GM12892 (cell line): ENCODE measurements around the gene CTNNA3.

Source experiments
- DNase-seq: peaks from one replicate; pipeline ENCODE4 v3.0.0; 2011; ENCODE audit not compliant: insufficient read length
- FAIRE-seq: peaks from 2 replicates; lab custom pipeline; 2011; peaks lifted over from hg19 to GRCh38; lab: Jason Lieb, UNC
- POLR2A ChIP-seq: IDR thresholded peaks from 2 replicates; pipeline ENCODE4 v1.6.1; 2011; ENCODE audit warnings: low read depth, low read length, control low read depth
- POLR2AphosphoS5 ChIP-seq: IDR thresholded peaks from 2 replicates; pipeline ENCODE4 v1.6.1; 2011; ENCODE audit warnings: low read depth, low read length, control low read depth
- TAF1 ChIP-seq: IDR thresholded peaks from 2 replicates; pipeline ENCODE4 v1.6.1; 2011; ENCODE audit warnings: low read depth, mild to moderate bottlenecking, control low read depth, low read length, borderline replicate concordance

Gene CTNNA3

DNA sequence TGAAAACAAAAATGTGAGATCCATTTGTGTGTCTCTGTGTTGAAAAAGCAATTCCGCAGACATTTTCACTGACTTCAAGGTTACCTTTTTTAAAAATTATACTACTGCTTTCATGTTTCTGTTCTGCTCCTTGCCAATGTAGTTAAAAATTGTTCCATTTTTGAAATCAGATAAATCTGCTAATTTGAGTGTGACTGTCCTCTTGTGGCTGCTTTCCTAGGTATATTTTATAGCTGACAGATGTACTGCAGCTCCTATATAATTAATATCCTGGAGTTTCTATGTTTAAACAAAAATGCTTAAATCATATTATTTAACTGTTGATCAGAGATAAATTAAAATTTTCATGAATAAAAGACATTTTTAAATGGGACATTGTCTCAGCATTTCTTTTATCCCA lies 947.8 kb downstream of the CTNNA3 start:
- FAIRE-seq: no peak
- TF ChIP-seq TAF1: no peak
- TF ChIP-seq POLR2A: no peak
- no peak for TF ChIP-seq POLR2AphosphoS5

DNA sequence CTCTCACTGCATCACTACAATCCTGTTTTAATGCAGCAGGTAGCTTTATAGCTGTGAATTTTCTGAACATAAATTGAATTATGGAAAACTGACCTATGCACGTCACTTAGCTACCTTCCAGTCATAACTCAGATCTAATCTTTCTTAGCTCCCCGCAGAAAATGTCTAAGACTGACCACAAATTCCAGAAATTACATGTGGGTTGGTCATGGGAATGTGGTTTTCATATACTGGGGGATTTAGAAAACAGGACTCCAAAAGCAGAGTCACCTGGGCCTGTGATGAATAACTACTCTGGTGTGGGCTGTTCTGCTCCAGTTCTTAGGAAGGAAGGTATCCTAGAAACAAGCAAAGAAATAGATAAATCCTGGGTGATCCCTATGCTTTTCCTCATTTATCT lies 948.5 kb downstream of the CTNNA3 start:
- DNase-seq: no peak
- FAIRE-seq: no peak
- TF ChIP-seq TAF1: no peak
- no peak for TF ChIP-seq POLR2AphosphoS5
- TF ChIP-seq POLR2A: no peak

More for the DNA sequence above, 947.8 kb downstream of the CTNNA3 start:
- no peak for DNase-seq

DNA sequence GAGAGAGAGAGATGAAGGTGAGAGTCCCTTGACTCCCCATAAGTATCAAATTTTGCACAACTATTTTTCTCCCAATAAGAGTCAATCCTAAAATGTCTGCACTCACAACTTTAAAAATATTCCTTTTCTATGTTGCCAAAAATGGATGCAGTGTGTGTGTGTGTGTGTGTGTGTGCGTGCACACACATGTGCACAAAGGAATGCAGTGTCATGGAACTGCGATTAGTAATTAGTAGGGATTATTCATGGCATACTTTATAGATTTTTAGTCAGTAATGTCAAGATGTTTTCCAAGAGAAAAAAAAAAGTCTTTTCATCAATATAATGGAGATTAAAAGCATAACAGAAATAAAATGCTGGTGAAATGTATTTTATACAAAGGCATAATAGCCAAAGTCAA lies 949.3 kb downstream of the CTNNA3 start:
- TF ChIP-seq POLR2AphosphoS5: no peak
- no peak for TF ChIP-seq POLR2A
- no peak for TF ChIP-seq TAF1
- no peak for FAIRE-seq
- DNase-seq: no peak

DNA sequence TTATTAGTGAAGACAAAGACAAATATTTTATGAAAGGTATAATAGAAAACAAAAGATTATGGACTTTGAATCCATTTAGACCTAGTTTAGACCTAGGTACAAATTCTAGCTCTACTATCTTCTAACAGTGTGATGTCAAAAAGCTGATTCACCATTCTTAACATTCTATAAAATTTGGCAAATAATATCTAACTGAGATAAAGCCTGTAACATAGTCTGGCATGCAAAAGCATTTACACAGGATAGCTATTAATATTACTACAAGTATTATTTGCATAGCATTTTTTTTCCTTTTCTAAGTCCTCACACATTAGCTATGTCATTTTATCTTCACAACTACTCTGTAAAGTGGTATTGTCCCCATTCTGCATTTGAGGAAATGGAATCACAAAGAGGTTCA lies 949.7 kb downstream of the CTNNA3 start:
- no peak for TF ChIP-seq POLR2AphosphoS5
- no peak for TF ChIP-seq TAF1
- TF ChIP-seq POLR2A: no peak
- FAIRE-seq: no peak
- DNase-seq: no peak

DNA sequence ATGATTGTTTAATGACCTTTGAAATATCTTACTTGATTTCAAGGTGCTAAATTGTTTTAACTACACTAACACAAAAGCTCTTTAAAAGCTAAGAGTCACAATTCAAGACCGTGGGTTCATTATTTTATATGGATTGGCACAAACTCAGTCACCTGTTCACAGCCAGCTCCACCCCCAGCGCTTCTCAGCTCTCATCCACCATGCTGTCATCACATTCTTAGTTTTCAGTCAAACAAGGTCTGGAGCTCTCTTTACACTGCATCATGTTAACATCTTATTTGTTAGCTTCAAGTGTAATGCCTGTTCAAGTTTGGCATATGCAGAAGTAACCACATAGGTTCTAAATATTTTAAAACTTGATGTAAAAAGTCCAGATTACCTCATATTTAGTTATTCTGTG lies 951.1 kb downstream of the CTNNA3 start:
- DNase-seq: no peak
- FAIRE-seq: no peak
- TF ChIP-seq TAF1: no peak
- no peak for TF ChIP-seq POLR2AphosphoS5
- no peak for TF ChIP-seq POLR2A

DNA sequence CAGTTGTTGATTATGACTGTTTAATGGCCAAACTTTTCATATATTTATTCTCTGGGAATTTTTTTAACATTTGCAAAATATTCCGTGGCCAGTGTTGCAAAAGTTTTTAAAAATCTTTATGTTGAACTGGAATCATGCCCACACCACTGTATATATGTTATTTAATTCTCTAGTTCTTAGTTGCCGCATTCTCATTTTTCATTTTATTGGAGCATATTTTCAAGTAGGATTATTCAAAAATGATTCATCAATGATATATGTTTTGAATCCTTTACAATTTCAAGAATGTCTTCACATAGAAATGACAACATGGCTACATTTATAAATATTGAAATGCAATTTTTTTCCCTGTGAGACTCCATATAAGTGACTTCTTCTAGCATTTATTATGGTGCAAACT lies 958.8 kb downstream of the CTNNA3 start:
- TF ChIP-seq POLR2A: no peak
- DNase-seq: no peak
- no peak for FAIRE-seq

DNA sequence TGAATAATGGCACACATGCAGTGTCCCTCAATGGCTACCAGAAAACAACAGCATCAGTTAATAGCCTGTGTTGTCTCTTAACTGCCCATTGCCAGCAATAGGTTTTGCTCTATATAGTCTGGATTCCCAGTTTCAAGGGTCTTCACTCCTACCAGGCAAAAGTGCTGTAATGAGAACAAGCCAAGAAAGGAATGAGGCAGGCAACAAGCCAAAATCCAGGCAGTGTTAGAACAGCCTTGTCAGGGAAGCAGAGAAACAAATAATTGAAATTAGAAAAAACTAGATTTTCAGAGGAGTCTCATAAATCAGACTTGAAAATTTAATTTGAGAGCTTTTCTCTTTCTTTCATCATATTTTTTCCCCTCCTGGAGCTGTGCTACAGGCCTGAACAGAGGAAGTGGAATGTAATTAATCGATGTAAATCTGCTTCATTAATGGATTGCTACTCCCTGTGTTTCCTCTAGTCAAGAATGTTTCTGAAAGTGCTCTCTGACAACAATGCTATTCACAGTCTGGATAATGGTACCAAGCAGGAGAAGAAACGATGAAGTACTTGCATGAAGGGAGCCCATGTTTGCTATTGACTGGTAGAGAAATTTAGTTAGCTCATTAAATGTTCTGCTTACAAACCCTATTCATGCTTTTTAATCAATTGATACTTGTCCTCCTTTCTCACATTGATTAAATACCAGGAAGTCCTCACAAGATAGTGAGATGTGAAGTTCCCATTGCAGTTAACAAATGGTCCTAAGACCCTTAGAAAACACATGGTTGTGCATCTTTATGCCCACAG lies 972.2 kb downstream of the CTNNA3 start:
- FAIRE-seq (no peak), DNase-seq (no peak)
- no peak for TF ChIP-seq TAF1
- TF ChIP-seq POLR2AphosphoS5: no peak
- no peak for TF ChIP-seq POLR2A

DNA sequence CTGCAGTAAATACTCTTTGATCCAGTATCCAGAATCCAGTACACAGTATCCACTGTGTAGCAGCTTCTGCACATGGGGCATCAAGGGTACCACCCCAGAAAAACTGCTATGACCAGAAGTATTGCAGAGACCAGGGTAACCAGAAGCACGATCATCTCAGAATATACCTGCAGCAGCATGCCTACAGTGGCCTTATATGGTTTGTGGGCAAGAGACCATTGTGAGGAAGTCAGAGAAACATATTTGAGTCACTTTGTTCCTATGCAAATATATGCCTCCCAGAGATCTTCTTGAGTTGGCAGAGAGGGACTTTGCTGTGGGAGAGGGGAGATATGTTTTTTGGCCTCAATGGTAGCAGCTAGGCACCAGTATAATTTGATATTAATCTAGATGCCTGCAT lies 976.5 kb downstream of the CTNNA3 start:
- FAIRE-seq (no peak), DNase-seq (no peak)
- TF ChIP-seq POLR2A: no peak
- no peak for TF ChIP-seq POLR2AphosphoS5
- TF ChIP-seq TAF1: no peak

DNA sequence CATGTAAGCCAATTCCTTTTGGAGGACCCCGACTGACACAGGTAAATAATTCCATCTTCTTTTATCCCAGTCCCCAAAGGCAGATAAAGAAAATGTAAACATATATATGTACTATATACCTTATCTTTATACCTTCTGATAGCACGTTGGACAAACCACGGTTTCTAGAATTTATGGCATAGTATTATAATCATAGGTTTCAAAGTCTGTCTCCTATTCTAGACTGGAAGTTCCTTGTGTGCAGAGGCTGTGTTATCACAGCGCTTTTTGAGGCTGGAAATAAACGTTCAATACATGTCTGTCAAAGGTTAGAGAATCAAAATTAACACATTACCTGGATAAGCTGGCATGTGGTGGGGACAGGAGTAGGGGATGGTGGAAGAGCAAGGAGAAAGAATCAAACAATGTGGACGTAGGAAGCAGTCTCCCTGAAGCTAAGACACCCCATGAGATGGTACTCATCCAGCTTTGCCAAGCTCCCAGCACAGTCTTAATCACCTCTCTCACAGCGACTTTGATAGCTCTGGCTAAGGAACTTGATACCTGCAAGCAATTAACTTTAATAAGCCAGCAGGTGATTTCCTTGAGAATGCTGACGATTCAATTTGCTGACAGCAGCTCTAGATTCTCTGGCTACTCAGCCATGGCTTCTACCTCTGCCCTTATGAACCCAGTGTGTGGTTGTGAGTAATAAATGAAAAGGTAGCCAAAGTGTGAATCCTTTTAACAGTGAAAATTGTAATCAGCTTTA lies 978.6 kb downstream of the CTNNA3 start:
- DNase-seq (no peak), FAIRE-seq (no peak)
- TF ChIP-seq TAF1: no peak
- no peak for TF ChIP-seq POLR2A
- TF ChIP-seq POLR2AphosphoS5: no peak

DNA sequence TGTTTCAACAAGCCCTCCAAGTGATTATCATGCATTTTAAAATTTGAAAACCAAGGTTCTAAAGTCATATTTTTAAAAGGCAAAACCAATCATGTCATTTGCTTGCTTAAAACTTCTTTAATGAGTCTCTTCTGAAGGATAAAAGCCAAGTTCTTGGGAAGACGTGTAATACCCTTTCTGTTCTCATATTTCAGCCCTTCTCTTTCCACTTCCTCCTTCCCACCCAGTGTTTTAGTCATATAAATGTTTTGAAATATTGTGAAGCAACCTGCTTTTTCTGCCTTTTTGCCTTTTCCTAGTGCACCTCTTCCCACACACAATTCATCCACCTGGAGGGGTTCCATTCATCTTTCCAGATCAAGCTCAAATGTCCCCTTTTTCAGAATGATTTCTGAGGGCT lies 981.3 kb downstream of the CTNNA3 start:
- DNase-seq (no peak), FAIRE-seq (no peak)
- TF ChIP-seq POLR2A (no peak), POLR2AphosphoS5 (no peak)

DNA sequence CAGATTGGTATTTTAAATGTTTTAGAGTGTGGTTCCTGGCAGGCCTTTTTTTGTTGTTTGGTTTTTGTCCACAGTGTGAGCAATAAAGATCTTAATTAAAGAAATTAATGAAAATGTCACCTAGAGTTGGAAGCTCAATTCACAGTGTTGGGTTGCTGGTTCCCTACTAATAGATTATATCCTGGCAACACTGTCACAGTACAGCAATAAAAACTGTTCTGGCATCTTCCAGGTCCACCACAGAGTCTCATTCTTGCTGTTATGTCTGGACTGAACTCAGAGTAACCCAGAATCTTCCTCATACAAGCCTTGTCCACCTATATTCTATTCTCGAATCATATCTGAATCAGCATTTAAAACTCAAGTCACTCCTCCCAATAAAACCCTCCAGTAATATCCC lies 982.6 kb downstream of the CTNNA3 start:
- TF ChIP-seq POLR2A (no peak), TAF1 (no peak), POLR2AphosphoS5 (no peak)
- DNase-seq (no peak), FAIRE-seq (no peak)

DNA sequence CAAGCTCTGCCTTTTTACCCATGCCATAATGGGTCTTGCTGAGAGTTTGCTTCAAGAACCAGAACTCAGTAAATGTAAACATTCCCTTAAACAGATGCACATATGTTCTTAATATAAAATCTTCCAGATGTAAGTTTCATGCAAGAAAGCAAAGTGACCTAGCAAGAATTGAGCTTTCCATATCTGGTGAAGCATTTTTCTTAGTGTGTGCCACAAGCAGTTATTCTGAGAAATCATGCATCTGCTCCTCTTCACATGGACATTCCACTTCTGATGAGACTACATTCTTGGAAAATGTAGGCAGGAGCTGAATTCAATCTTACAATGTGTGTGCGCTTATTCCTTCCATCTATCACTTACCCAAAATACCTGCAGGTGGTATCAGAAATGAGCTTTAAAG lies 997.9 kb downstream of the CTNNA3 start:
- FAIRE-seq (no peak), DNase-seq (no peak)

More for the DNA sequence above, 997.9 kb downstream of the CTNNA3 start:
- TF ChIP-seq TAF1 (no peak), POLR2AphosphoS5 (no peak), POLR2A (no peak)
